ENCODE results near the gene NCKAP5L.

The NCKAP5L gene

GRCh38 chr12:49761677-49762467 lies 66.3 kb downstream of the NCKAP5L start:
- H3K4me3 ChIP-seq (ENCODE audit: low read length) = no peak overlapping the region
- no peak for TF ChIP-seq CTCF (conservative IDR thresholded peaks at IDR 0.05; ENCODE audit: low read length)

GRCh38 chr12:49750996-49751393 lies 77.2 kb downstream of the NCKAP5L start:
- TF ChIP-seq CTCF (conservative IDR thresholded peaks at IDR 0.05; ENCODE audit: low read length) = no peak
- no peak overlapping the region for H3K4me3 ChIP-seq (ENCODE audit: low read length)
- DNase-seq (ENCODE audit: low read depth) = no peak

More at GRCh38 chr12:49761677-49762467, 66.3 kb downstream of the NCKAP5L start:
- no peak for DNase-seq (ENCODE audit: low read depth)

- TF ChIP-seq CTCF (conservative IDR thresholded peaks at IDR 0.05; ENCODE audit: low read length) = 0 out of 2 replicates have a peak, but pooled peaks have one; percentile 6
- no peak overlapping the region for H3K4me3 ChIP-seq (ENCODE audit: low read length)
- peak; percentile 86 for DNase-seq (ENCODE audit: low read depth)
Measured at GRCh38 chr12:49750027-49750995, 77.9 kb downstream of the NCKAP5L start.

- no peak for DNase-seq (ENCODE audit: low read depth)
- no peak for TF ChIP-seq CTCF (conservative IDR thresholded peaks at IDR 0.05; ENCODE audit: low read length)
Measured at GRCh38 chr12:49748800-49749199, 79.4 kb downstream of the NCKAP5L start.

GRCh38 chr12:49748306-49748705 lies 79.9 kb downstream of the NCKAP5L start:
- no peak overlapping the region for H3K4me3 ChIP-seq (ENCODE audit: low read length)
- peak; percentile 40 for DNase-seq (ENCODE audit: low read depth)
- TF ChIP-seq CTCF (conservative IDR thresholded peaks at IDR 0.05; ENCODE audit: low read length) = no peak

More at GRCh38 chr12:49748800-49749199, 79.4 kb downstream of the NCKAP5L start:
- no peak overlapping the region for H3K4me3 ChIP-seq (ENCODE audit: low read length)

- no peak for DNase-seq (ENCODE audit: low read depth)
- TF ChIP-seq CTCF (conservative IDR thresholded peaks at IDR 0.05; ENCODE audit: low read length) = no peak
- H3K4me3 ChIP-seq (ENCODE audit: low read length) = no peak overlapping the region
Measured at GRCh38 chr12:49744363-49744885, 83.8 kb downstream of the NCKAP5L start.

Data from AG10803 (cell line).